Mucosa of rectum (tissue), 2 donors: ENCODE data around the gene GPR146.
"Not testable (repeated sequence)": the region's sequence is repeated elsewhere in the genome, so short reads cannot be mapped to it uniquely, and the experiment has no call there.

Source experiments
- H3K27ac ChIP-seq, 2 donors: one replicate each; pipeline ENCODE4 v1.7.0; 2013; ENCODE audit warnings: inconsistent platforms in 2 of 2, low read depth in 2 of 2, low read length in 2 of 2
- H3K27me3 ChIP-seq, 2 donors: one replicate each; pipeline ENCODE4 v1.7.0; 2013; ENCODE audit warnings: low read length in 2 of 2; ENCODE audit not compliant: control insufficient read depth in 2 of 2, insufficient read depth in 2 of 2
- H3K36me3 ChIP-seq, 2 donors: one replicate each; pipeline ENCODE4 v1.7.0; 2013; ENCODE audit warnings: low read length in 2 of 2; ENCODE audit not compliant: control insufficient read depth in 2 of 2, insufficient read depth in 2 of 2
- H3K4me1 ChIP-seq, 2 donors: one replicate each; pipeline ENCODE4 v1.7.0; 2013; ENCODE audit warnings: low read length in 2 of 2, mild to moderate bottlenecking in 1 of 2; ENCODE audit not compliant: control insufficient read depth in 2 of 2, insufficient read depth in 2 of 2
- H3K4me3 ChIP-seq, 2 donors: one replicate each; pipeline ENCODE4 v1.7.0; 2013; ENCODE audit warnings: low read length in 2 of 2
- H3K9ac ChIP-seq, 2 donors: one replicate each; pipeline ENCODE4 v1.7.0; 2013; ENCODE audit warnings: low read length in 2 of 2, low read depth in 1 of 2, mild to moderate bottlenecking in 1 of 2
- H3K9me3 ChIP-seq, 2 donors: one replicate each; pipeline ENCODE4 v1.7.0; 2013; ENCODE audit warnings: low read length in 2 of 2; ENCODE audit not compliant: control insufficient read depth in 2 of 2
- donor health status: healthy.
- donor health status: Normal muscosa, but diverticular disease.

GPR146 gene

GRCh38 chr7:1001069-1001770, 43.1 kb upstream of the GPR146 start:
- H3K36me3 ChIP-seq, H3K4me3 ChIP-seq, H3K9me3 ChIP-seq, H3K27me3 ChIP-seq, H3K27ac ChIP-seq, H3K9ac ChIP-seq: not testable (repeated sequence)
- peaks cover 0 to 12% of the 10 kb centered on the region in 2 donors for H3K4me1 ChIP-seq

DNA sequence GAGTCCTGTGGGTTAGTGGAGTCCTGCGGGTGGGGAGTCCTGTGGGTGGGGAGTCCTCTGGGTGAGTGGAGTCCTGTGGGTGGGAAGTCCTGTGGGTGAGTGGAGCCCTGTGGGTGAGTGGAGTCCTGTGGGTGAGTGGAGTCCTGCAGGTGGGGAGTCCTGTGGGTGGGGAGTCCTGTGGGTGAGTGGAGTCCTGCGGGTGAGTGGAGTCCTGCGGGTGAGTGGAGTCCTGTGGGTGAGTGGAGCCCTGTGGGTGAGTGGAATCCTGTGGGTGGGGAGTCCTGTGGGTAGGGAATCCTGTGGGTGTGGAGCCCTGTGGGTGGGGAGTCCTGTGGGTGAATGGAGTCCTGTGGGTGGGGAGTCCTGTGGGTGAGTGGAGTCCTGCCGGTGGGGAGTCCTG, 42.3 kb upstream of the GPR146 start:
- not testable (repeated sequence) for H3K36me3 ChIP-seq, H3K27ac ChIP-seq, H3K4me1 ChIP-seq, H3K4me3 ChIP-seq, H3K9me3 ChIP-seq, H3K27me3 ChIP-seq, H3K9ac ChIP-seq

GRCh38 chr7:1002445-1002844, 41.9 kb upstream of the GPR146 start:
- not testable (repeated sequence) for H3K36me3 ChIP-seq, H3K4me3 ChIP-seq, H3K9ac ChIP-seq, H3K9me3 ChIP-seq, H3K27me3 ChIP-seq, H3K27ac ChIP-seq, H3K4me1 ChIP-seq

GRCh38 chr7:1004018-1004852, 40.1 kb upstream of the GPR146 start:
- Histone ChIP-seq H3K9me3 (no peaks in the 10 kb centered on the region), H3K36me3 (peaks cover 3 to 6% of the 10 kb centered on the region in 2 donors), H3K27ac (no peak overlapping the region), H3K27me3 (no peaks in the 10 kb centered on the region), H3K9ac (no peak overlapping the region), H3K4me1 (peaks cover 0 to 4% of the 10 kb centered on the region in 2 donors), H3K4me3 (no peak overlapping the region)

DNA sequence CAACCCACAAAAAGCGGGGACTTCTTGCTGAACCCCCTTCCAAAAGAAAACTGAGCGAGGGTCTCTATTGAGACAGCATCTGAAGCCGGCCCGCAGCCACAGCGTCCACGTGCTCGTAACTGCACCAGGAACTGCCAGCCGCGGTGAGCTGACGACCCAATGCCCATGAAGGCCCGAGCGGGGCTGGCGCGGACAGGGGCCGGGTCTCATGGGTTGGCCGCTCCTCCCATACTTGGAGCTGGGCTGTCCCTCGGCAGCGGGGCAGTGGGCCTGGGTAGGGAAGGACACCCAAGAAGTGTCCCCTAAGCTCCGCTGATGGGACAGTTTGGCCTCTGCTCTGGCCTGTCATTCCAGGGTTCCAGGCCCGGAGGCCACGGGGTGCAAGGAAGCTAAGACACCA, 39.0 kb upstream of the GPR146 start:
- H3K27me3 ChIP-seq, result no peaks in the 10 kb centered on the region
- peaks cover 4 to 9% of the 10 kb centered on the region in 2 donors for H3K36me3 ChIP-seq
- H3K27ac ChIP-seq, result no peak overlapping the region
- H3K9ac ChIP-seq, result no peak overlapping the region
- H3K4me3 ChIP-seq, result no peak overlapping the region
- peaks cover 0 to 4% of the 10 kb centered on the region in 2 donors for H3K4me1 ChIP-seq
- no peaks in the 10 kb centered on the region for H3K9me3 ChIP-seq

- Histone ChIP-seq H3K9me3 (no peaks in the 10 kb centered on the region), H3K27me3 (no peaks in the 10 kb centered on the region), H3K4me1 (peaks cover 0 to 4% of the 10 kb centered on the region in 2 donors), H3K27ac (no peak overlapping the region), H3K9ac (no peak overlapping the region), H3K4me3 (no peak overlapping the region), H3K36me3 (peaks cover 4 to 9% of the 10 kb centered on the region in 2 donors)
These were observed 36.4 kb upstream of the GPR146 start for GRCh38 chr7:1007901-1008300.

- Histone ChIP-seq H3K27me3 (no peaks in the 10 kb centered on the region), H3K9ac (no peak overlapping the region), H3K4me3 (no peak overlapping the region), H3K4me1 (peaks cover 0 to 4% of the 10 kb centered on the region in 2 donors), H3K36me3 (peaks cover 4 to 9% of the 10 kb centered on the region in 2 donors), H3K27ac (no peak overlapping the region), H3K9me3 (no peaks in the 10 kb centered on the region)
These were observed 35.5 kb upstream of the GPR146 start for GRCh38 chr7:1008733-1009363.

- H3K4me1 ChIP-seq, result peaks cover 0 to 4% of the 10 kb centered on the region in 2 donors
- no peak overlapping the region for H3K27ac ChIP-seq
- peaks cover 4 to 9% of the 10 kb centered on the region in 2 donors for H3K36me3 ChIP-seq
- no peak overlapping the region for H3K4me3 ChIP-seq
- no peak overlapping the region for H3K9ac ChIP-seq
- H3K9me3 ChIP-seq, result no peaks in the 10 kb centered on the region
- no peaks in the 10 kb centered on the region for H3K27me3 ChIP-seq
These were observed 34.6 kb upstream of the GPR146 start for GRCh38 chr7:1009747-1010146.

- H3K9ac ChIP-seq, result no peak overlapping the region
- no peaks in the 10 kb centered on the region for H3K9me3 ChIP-seq
These were observed 34.1 kb upstream of the GPR146 start for GRCh38 chr7:1010226-1010625.

More at GRCh38 chr7:1010226-1010625, 34.1 kb upstream of the GPR146 start:
- peaks cover 4 to 9% of the 10 kb centered on the region in 2 donors for H3K36me3 ChIP-seq
- H3K27me3 ChIP-seq, result no peaks in the 10 kb centered on the region
- H3K4me1 ChIP-seq, result peaks cover 0 to 4% of the 10 kb centered on the region in 2 donors
- H3K27ac ChIP-seq, result no peak overlapping the region
- H3K4me3 ChIP-seq, result no peak overlapping the region
